Lower lobe of right lung (tissue), 2 donors: ENCODE results near the gene QSOX1. TPM values are rescaled to one million over a fixed set of nuclear protein-coding genes. Genes with fewer than 3 reads are reported as not detected.

Experiments used
- ATAC-seq, 2 donors: fragments of 200-7000 bp; cut with Tn5 transposase; one replicate each; pipeline ENCODE4 v1.9.1; 2020 to 2022; ENCODE audit warnings: mild to moderate bottlenecking in 2 of 2, moderate library complexity in 2 of 2
- DNase-seq: peaks from one replicate; pipeline ENCODE4 v3.0.0-alpha.2; 2020
- H3K27ac ChIP-seq: fragments of 200-600 bp; one replicate; pipeline ENCODE4 v1.8.0; 2022
- H3K27me3 ChIP-seq: fragments of 200-600 bp; one replicate; pipeline ENCODE4 v1.8.0; 2022; ENCODE audit warnings: low read depth
- H3K36me3 ChIP-seq: fragments of 200-600 bp; one replicate; pipeline ENCODE4 v1.8.0; 2022; ENCODE audit warnings: mild to moderate bottlenecking
- H3K4me1 ChIP-seq: fragments of 200-600 bp; one replicate; pipeline ENCODE4 v1.8.0; 2022
- H3K4me3 ChIP-seq: fragments of 200-600 bp; one replicate; pipeline ENCODE4 v1.8.0; 2022; ENCODE audit warnings: mild to moderate bottlenecking
- H3K9me3 ChIP-seq: fragments of 200-600 bp; one replicate; pipeline ENCODE4 v1.8.0; 2022
- CTCF ChIP-seq: fragments of 200-600 bp; IDR thresholded peaks from one replicate; pipeline ENCODE4 v1.8.0; 2022; ENCODE audit warnings: antibody characterized with exemption, mild to moderate bottlenecking
- intact Hi-C: fragments of 100-400 bp; cut with DNase I; formaldehyde crosslinking; loops from one replicate; pipeline ENCODE4 v1.11.0; 2022
- total RNA-seq: library from RNA; stranded (reverse); fragmentation: NEBNext Ultra II Directional; extraction: Animal tissue kit (Norgen Biotek cat#: 25700); gene quantifications from one replicate; pipeline ENCODE4 v1.2.1, GENCODE V29; 2021
- donor health status: DM: no; HTN: yes; CAD: no; lungs with severe emphysema.

Gene QSOX1
- total RNA-seq, 1 donor from 2014 or later: 241 TPM

GRCh38 chr1:180210008-180210620, 55.4 kb downstream of the QSOX1 start:
- H3K4me3 ChIP-seq: no peak overlapping the region
- no peak overlapping the region for H3K27ac ChIP-seq
- no peaks in the 10 kb centered on the region for H3K9me3 ChIP-seq
- peaks cover 8% of the 10 kb centered on the region for H3K27me3 ChIP-seq
- DNase-seq (peak; percentile 13), ATAC-seq (no peak)
- intact Hi-C loops: no loop called here
- TF ChIP-seq CTCF: no peak
- no peaks in the 10 kb centered on the region for H3K36me3 ChIP-seq
- H3K4me1 ChIP-seq: no peaks in the 10 kb centered on the region

GRCh38 chr1:180211156-180211859, 56.6 kb downstream of the QSOX1 start:
- Histone ChIP-seq H3K27me3 (peaks cover 8% of the 10 kb centered on the region), H3K36me3 (no peaks in the 10 kb centered on the region), H3K27ac (no peak overlapping the region), H3K4me3 (no peak overlapping the region), H3K9me3 (no peaks in the 10 kb centered on the region), H3K4me1 (no peaks in the 10 kb centered on the region)
- peak; percentile 37 for DNase-seq
- no peak for ATAC-seq
- no peak for TF ChIP-seq CTCF
- intact Hi-C loops: no loop called here

GRCh38 chr1:180211860-180212229, 57.2 kb downstream of the QSOX1 start:
- Histone ChIP-seq H3K4me1 (no peaks in the 10 kb centered on the region), H3K27me3 (peaks cover 8% of the 10 kb centered on the region), H3K4me3 (no peak overlapping the region), H3K27ac (no peak overlapping the region), H3K9me3 (no peaks in the 10 kb centered on the region), H3K36me3 (no peaks in the 10 kb centered on the region)
- TF ChIP-seq CTCF: no peak
- no peak for ATAC-seq
- DNase-seq: no peak
- intact Hi-C loops: no loop called here

- intact Hi-C loops: no loop called here
- Histone ChIP-seq H3K27me3 (peaks cover 8% of the 10 kb centered on the region), H3K4me1 (no peaks in the 10 kb centered on the region), H3K36me3 (no peaks in the 10 kb centered on the region), H3K9me3 (no peaks in the 10 kb centered on the region), H3K4me3 (no peak overlapping the region), H3K27ac (no peak overlapping the region)
- no peak for ATAC-seq
- DNase-seq: no peak
- no peak for TF ChIP-seq CTCF
These were observed 58.9 kb downstream of the QSOX1 start for GRCh38 chr1:180213401-180214170.

GRCh38 chr1:180215856-180216625, 61.4 kb downstream of the QSOX1 start:
- no peak for TF ChIP-seq CTCF
- Histone ChIP-seq H3K27me3 (peaks cover 8% of the 10 kb centered on the region), H3K4me1 (no peaks in the 10 kb centered on the region), H3K9me3 (no peaks in the 10 kb centered on the region), H3K27ac (no peak overlapping the region), H3K36me3 (no peaks in the 10 kb centered on the region), H3K4me3 (no peak overlapping the region)
- intact Hi-C loops: no loop called here
- DNase-seq (no peak), ATAC-seq (no peak)
